ENCODE results near the gene SH3YL1. TPM values are rescaled to one million over a fixed set of nuclear protein-coding genes. Genes with fewer than 3 reads are reported as not detected.

SH3YL1 gene
- total RNA-seq, 1 donor from 2014 or later, result 47.9 TPM

GRCh38 chr2:286774-287392 lies 23.1 kb upstream of the SH3YL1 start:
- no peaks in the 10 kb centered on the region for H3K9me3 Mint-ChIP-seq
- DNase-seq (ENCODE audit: low spot score), result peak; percentile 58
- Histone ChIP-seq H3F3A (ENCODE audit: low read depth) (peaks cover 20% of the 10 kb centered on the region), H3K4me1 (peaks cover 18% of the 10 kb centered on the region), H3K9me3 (ENCODE audit: low read depth) (no peaks in the 10 kb centered on the region), H3K79me2 (ENCODE audit: low read depth) (no peaks in the 10 kb centered on the region), H3K4me2 (peak overlapping the region; percentile 86), H3K36me3 (no peaks in the 10 kb centered on the region), H3K4me3 (peak overlapping the region; percentile 50), H4K20me1 (ENCODE audit: low read depth) (peaks cover 61% of the 10 kb centered on the region), H3K9ac (no peak overlapping the region), H2AFZ (replicated peaks) (no peak overlapping the region), H3K27me3 (peaks cover 94% of the 10 kb centered on the region), H3K27ac (no peak overlapping the region)
- no peak for TF ChIP-seq CTCF (IDR thresholded peaks at IDR 0.05)
- no peak for TF ChIP-seq EZH2phosphoT487 (IDR thresholded peaks at IDR 0.05)
- TF ChIP-seq EZH2 (IDR thresholded peaks at IDR 0.05), result no peak
- H3K36me3 Mint-ChIP-seq, result peaks cover 11% of the 10 kb centered on the region
- no peak overlapping the region for H3K27ac Mint-ChIP-seq
- peaks cover 14% of the 10 kb centered on the region for H3K27me3 Mint-ChIP-seq (ENCODE audit: insufficient read depth, low read depth)
- H3K4me1 Mint-ChIP-seq, result peaks cover 31% of the 10 kb centered on the region
- peak overlapping the region; percentile 84 for H3K4me3 Mint-ChIP-seq

- Histone ChIP-seq H3K36me3 (no peaks in the 10 kb centered on the region), H3F3A (ENCODE audit: low read depth) (peaks cover 20% of the 10 kb centered on the region), H3K9me3 (ENCODE audit: low read depth) (no peaks in the 10 kb centered on the region), H3K9ac (no peak overlapping the region), H3K4me3 (no peak overlapping the region), H3K4me2 (no peak overlapping the region), H3K4me1 (peaks cover 18% of the 10 kb centered on the region), H3K27ac (no peak overlapping the region), H2AFZ (replicated peaks) (no peak overlapping the region), H3K27me3 (peaks cover 85% of the 10 kb centered on the region), H4K20me1 (ENCODE audit: low read depth) (peaks cover 66% of the 10 kb centered on the region), H3K79me2 (ENCODE audit: low read depth) (no peaks in the 10 kb centered on the region)
- H3K4me3 Mint-ChIP-seq, result peak overlapping the region; percentile 68
- H3K4me1 Mint-ChIP-seq, result peaks cover 39% of the 10 kb centered on the region
- peaks cover 13% of the 10 kb centered on the region for H3K36me3 Mint-ChIP-seq
- H3K27ac Mint-ChIP-seq, result no peak overlapping the region
- no peak for TF ChIP-seq EZH2phosphoT487 (IDR thresholded peaks at IDR 0.05)
- TF ChIP-seq EZH2 (IDR thresholded peaks at IDR 0.05), result no peak
- peaks cover 14% of the 10 kb centered on the region for H3K27me3 Mint-ChIP-seq (ENCODE audit: insufficient read depth, low read depth)
- DNase-seq (ENCODE audit: low spot score), result no peak
- H3K9me3 Mint-ChIP-seq, result no peaks in the 10 kb centered on the region
Observed at GRCh38 chr2:286035-286434, 22.2 kb upstream of the SH3YL1 start.

GRCh38 chr2:285531-285930 lies 21.7 kb upstream of the SH3YL1 start:
- Histone ChIP-seq H3K9ac (no peak overlapping the region), H3K27ac (no peak overlapping the region), H2AFZ (replicated peaks) (no peak overlapping the region), H3K9me3 (ENCODE audit: low read depth) (no peaks in the 10 kb centered on the region), H3K79me2 (ENCODE audit: low read depth) (no peaks in the 10 kb centered on the region), H3F3A (ENCODE audit: low read depth) (peaks cover 20% of the 10 kb centered on the region), H3K4me3 (no peak overlapping the region), H3K27me3 (peaks cover 80% of the 10 kb centered on the region), H3K4me2 (no peak overlapping the region), H3K4me1 (peaks cover 18% of the 10 kb centered on the region), H3K36me3 (no peaks in the 10 kb centered on the region), H4K20me1 (ENCODE audit: low read depth) (peaks cover 66% of the 10 kb centered on the region)
- no peaks in the 10 kb centered on the region for H3K9me3 Mint-ChIP-seq
- TF ChIP-seq EZH2 (IDR thresholded peaks at IDR 0.05), result no peak
- no peak for TF ChIP-seq CTCF (IDR thresholded peaks at IDR 0.05)
- TF ChIP-seq EZH2phosphoT487 (IDR thresholded peaks at IDR 0.05), result no peak
- peaks cover 14% of the 10 kb centered on the region for H3K27me3 Mint-ChIP-seq (ENCODE audit: insufficient read depth, low read depth)
- peaks cover 44% of the 10 kb centered on the region for H3K4me1 Mint-ChIP-seq
- no peak overlapping the region for H3K27ac Mint-ChIP-seq
- H3K36me3 Mint-ChIP-seq, result peaks cover 13% of the 10 kb centered on the region
- H3K4me3 Mint-ChIP-seq, result peak overlapping the region; percentile 68
- DNase-seq (ENCODE audit: low spot score), result no peak

GRCh38 chr2:284896-285492 lies 21.2 kb upstream of the SH3YL1 start:
- H3K4me1 Mint-ChIP-seq, result peaks cover 50% of the 10 kb centered on the region
- H3F3A ChIP-seq (ENCODE audit: low read depth), result peaks cover 20% of the 10 kb centered on the region
- peak overlapping the region; percentile 68 for H3K4me3 Mint-ChIP-seq
- peaks cover 18% of the 10 kb centered on the region for H3K4me1 ChIP-seq
- peaks cover 66% of the 10 kb centered on the region for H4K20me1 ChIP-seq (ENCODE audit: low read depth)
- no peaks in the 10 kb centered on the region for H3K79me2 ChIP-seq (ENCODE audit: low read depth)
- no peaks in the 10 kb centered on the region for H3K9me3 ChIP-seq (ENCODE audit: low read depth)
- H3K27ac ChIP-seq, result no peak overlapping the region
- no peak overlapping the region for H3K27ac Mint-ChIP-seq
- no peaks in the 10 kb centered on the region for H3K9me3 Mint-ChIP-seq
- no peak overlapping the region for H3K4me2 ChIP-seq
- no peak overlapping the region for H2AFZ ChIP-seq (replicated peaks)
- no peak for DNase-seq (ENCODE audit: low spot score)
- no peak for TF ChIP-seq EZH2phosphoT487 (IDR thresholded peaks at IDR 0.05)
- no peak for TF ChIP-seq CTCF (IDR thresholded peaks at IDR 0.05)
- TF ChIP-seq EZH2 (IDR thresholded peaks at IDR 0.05), result no peak
- H3K36me3 ChIP-seq, result no peaks in the 10 kb centered on the region
- peaks cover 75% of the 10 kb centered on the region for H3K27me3 ChIP-seq
- H3K4me3 ChIP-seq, result no peak overlapping the region
- H3K9ac ChIP-seq, result no peak overlapping the region
- H3K27me3 Mint-ChIP-seq (ENCODE audit: insufficient read depth, low read depth), result peaks cover 12% of the 10 kb centered on the region
- H3K36me3 Mint-ChIP-seq, result peaks cover 13% of the 10 kb centered on the region

Data from neural progenitor cell (in vitro differentiated cells).